ENCODE measurements around the gene EHMT2. TPM values are rescaled to one million over a fixed set of nuclear protein-coding genes. Genes with fewer than 3 reads are reported as not detected.

Gene EHMT2
- total and polyA plus RNA-seq, 2 of the 13 experiments (the other 11 are each of a cell fraction or from before 2014, with no cell fraction given) = 55.2 to 69.2 TPM

GRCh38 chr6:31901953-31902643 lies 4.6 kb upstream of the EHMT2 start, which contains the start of gene ZBTB12 (continued):
- TF ChIP-seq POGK (CRISPR knock-in tag; conservative IDR thresholded peaks at IDR 0.05) (0 out of 2 replicates have a peak, but pooled peaks have one; percentile 26), ZNF343 (CRISPR knock-in tag; IDR thresholded peaks at IDR 0.05) (no peak), TFAP4 (IDR thresholded peaks at IDR 0.05; ENCODE audit: borderline replicate concordance, low read depth) (peak; percentile 74), EED (CRISPR knock-in tag; IDR thresholded peaks at IDR 0.05) (peak; percentile 85; the same call in 1 of the 2 replicates), ZNF441 (CRISPR knock-in tag; IDR thresholded peaks at IDR 0.05; ENCODE audit: borderline replicate concordance) (peak; percentile 33; the same call in 1 of the 2 replicates), ZSCAN20 (CRISPR knock-in tag; IDR thresholded peaks at IDR 0.05; ENCODE audit: borderline replicate concordance) (peak; percentile 45; the same call in 1 of the 2 replicates), CTCF (CRISPR knock-in tag; IDR thresholded peaks at IDR 0.05) (peak; percentile 48), ZNF138 (CRISPR knock-in tag; IDR thresholded peaks at IDR 0.05; ENCODE audit: low read depth) (peak; percentile 73), SOX5 (CRISPR knock-in tag; IDR thresholded peaks at IDR 0.05; ENCODE audit: borderline replicate concordance) (peak; percentile 37), ZHX1 (CRISPR knock-in tag; IDR thresholded peaks at IDR 0.05; ENCODE audit: low read depth) (0 out of 2 replicates have a peak, but pooled peaks have one; percentile 51), ZNF775 (CRISPR knock-in tag; IDR thresholded peaks at IDR 0.05; ENCODE audit: borderline replicate concordance) (no peak), KDM3A (CRISPR knock-in tag; IDR thresholded peaks at IDR 0.05; ENCODE audit: low read depth) (no peak), ZNF567 (CRISPR knock-in tag; IDR thresholded peaks at IDR 0.05; ENCODE audit: borderline replicate concordance) (no peak; the same call in 1 of the 2 replicates), SPEN (CRISPR knock-in tag; IDR thresholded peaks at IDR 0.05; ENCODE audit: low read depth) (peak; percentile 67), HNF4G (IDR thresholded peaks at IDR 0.05; ENCODE audit: borderline replicate concordance, low read depth, low read length) (no peak), HNF4G (CRISPR knock-in tag; IDR thresholded peaks at IDR 0.05; ENCODE audit: borderline replicate concordance, low read depth) (peak; percentile 73; the same call in 1 of the 2 replicates), IRF2 (CRISPR knock-in tag; IDR thresholded peaks at IDR 0.05) (peak; percentile 35; the same call in 1 of the 2 replicates), UBTF (CRISPR knock-in tag; IDR thresholded peaks at IDR 0.05) (no peak; the same call in 1 of the 2 replicates)

Data from HepG2 (cell line).